Measurements from ENCODE around the gene BRINP1. TPM values are rescaled to one million over a fixed set of nuclear protein-coding genes. Genes with fewer than 3 reads are reported as not detected.

The BRINP1 gene
- total and polyA plus RNA-seq, 2 of the 8 experiments (the other 6 are each of a cell fraction or from before 2014, with no cell fraction given), result 19.5 to 20.5 TPM

DNA sequence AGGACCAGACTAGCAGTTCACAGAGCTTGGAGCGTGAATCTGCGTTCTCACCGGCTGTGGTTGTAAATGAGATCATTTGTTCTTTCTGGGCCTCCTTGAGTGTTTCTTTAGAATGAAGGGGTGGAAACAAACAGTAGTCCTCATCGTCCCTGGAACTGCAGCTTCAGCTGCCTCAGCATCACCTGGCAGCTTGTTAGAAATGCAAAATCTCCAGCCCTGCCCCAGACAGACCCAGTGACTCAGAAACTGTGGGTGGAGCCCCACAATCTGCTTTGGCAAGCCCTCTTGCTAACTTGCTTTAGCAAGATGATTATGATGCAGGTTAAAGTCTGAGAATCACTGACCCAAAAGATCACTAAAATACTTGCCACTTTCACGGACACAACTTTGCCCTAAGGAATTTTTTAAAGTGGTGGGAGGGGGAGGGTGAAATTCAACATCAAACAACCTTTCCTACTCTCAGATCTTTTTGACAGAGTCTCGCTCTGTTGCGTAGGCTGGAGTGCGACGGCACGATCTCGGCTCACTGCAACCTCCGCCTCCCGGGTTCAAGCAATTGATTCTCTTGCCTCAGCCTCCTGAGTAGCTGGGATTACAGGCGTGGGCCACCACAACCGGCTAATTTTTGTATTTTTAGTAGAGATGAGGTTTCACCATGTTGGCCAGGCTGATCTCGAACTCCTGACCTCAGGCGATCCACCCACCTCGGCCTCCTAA is 86.0 kb downstream of the BRINP1 start:
- peak overlapping the region; percentile 64 to 78 for H3K4me2 ChIP-seq (ENCODE audit: insufficient read depth in 1 of 2, low read depth in 2 of 2, low read length in 2 of 2)
- CTCF ChIA-PET (ENCODE audit: partially characterized antibody), result interaction anchor here (0.6 to 5.5 kb wide), 16 partner anchors 9 to 943 kb away, joined by 3 to 62 read pairs (median 4); partner anchors contain the start of gene BRINP1
- TF ChIP-seq FOSL1 (IDR thresholded peaks at IDR 0.05; ENCODE audit: insufficient read depth, low read depth, low read length) (no peak), JUND (IDR thresholded peaks at IDR 0.05; ENCODE audit: low read length) (0 out of 2 replicates have a peak, but pooled peaks have one; percentile 58), TAF1 (IDR thresholded peaks at IDR 0.05; ENCODE audit: low read depth, low read length) (peak; percentile 55; the same call in 1 of the 2 replicates), POLR2AphosphoS5 (IDR thresholded peaks at IDR 0.05; ENCODE audit: low read depth, low read length) (0 out of 2 replicates have a peak, but pooled peaks have one; percentile 18), SIRT6 (IDR thresholded peaks at IDR 0.05; ENCODE audit: low read length) (no peak), BACH1 (IDR thresholded peaks at IDR 0.05; ENCODE audit: low read length) (no peak), SAP30 (IDR thresholded peaks at IDR 0.05; ENCODE audit: insufficient read depth, insufficient replicate concordance, low read length) (peak; percentile 70), POLR2A (IDR thresholded peaks at IDR 0.05; ENCODE audit: control extremely low read depth in 1 of 2, low read depth in 2 of 2, low read length in 2 of 2) (peak; percentile 24 to 72; a peak in 2 of 3 replicates)
- TF ChIP-seq, protein P1, sequence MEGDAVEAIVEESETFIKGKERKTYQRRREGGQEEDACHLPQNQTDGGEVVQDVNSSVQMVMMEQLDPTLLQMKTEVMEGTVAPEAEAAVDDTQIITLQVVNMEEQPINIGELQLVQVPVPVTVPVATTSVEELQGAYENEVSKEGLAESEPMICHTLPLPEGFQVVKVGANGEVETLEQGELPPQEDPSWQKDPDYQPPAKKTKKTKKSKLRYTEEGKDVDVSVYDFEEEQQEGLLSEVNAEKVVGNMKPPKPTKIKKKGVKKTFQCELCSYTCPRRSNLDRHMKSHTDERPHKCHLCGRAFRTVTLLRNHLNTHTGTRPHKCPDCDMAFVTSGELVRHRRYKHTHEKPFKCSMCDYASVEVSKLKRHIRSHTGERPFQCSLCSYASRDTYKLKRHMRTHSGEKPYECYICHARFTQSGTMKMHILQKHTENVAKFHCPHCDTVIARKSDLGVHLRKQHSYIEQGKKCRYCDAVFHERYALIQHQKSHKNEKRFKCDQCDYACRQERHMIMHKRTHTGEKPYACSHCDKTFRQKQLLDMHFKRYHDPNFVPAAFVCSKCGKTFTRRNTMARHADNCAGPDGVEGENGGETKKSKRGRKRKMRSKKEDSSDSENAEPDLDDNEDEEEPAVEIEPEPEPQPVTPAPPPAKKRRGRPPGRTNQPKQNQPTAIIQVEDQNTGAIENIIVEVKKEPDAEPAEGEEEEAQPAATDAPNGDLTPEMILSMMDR (IDR thresholded peaks at IDR 0.05; ENCODE audit: control extremely low read depth in 1 of 3, insufficient read depth in 1 of 3, low read depth in 1 of 3, low read length in 3 of 3), result no peak

More for the DNA sequence above, 86.0 kb downstream of the BRINP1 start:
- no peak overlapping the region for H3K56ac ChIP-seq (replicated peaks; ENCODE audit: insufficient read length, low read depth, low read length)
- POLR2A ChIA-PET (ENCODE audit: partially characterized antibody), result interaction anchor here (1.0 to 2.2 kb wide), 5 partner anchors 10 to 82 kb away, joined by 3 to 17 read pairs (median 3); no protein-coding TSS in a partner anchor
- FAIRE-seq (peak; percentile 90), DNase-seq (ENCODE audit: low read depth in 1 of 2, low spot score in 2 of 2) (peak; percentile 59 to 64)
- no peaks in the 10 kb centered on the region for H3K36me3 ChIP-seq (ENCODE audit: control insufficient read depth in 2 of 4, insufficient read depth in 4 of 4, low read length in 3 of 4)
- H3K27me3 ChIP-seq (replicated peaks in 1 of 4; ENCODE audit: control insufficient read depth in 3 of 4, extremely low read depth in 1 of 4, insufficient read depth in 3 of 4, low read length in 3 of 4), result no peaks in the 10 kb centered on the region
- H2BK15ac ChIP-seq (ENCODE audit: low read length), result no peak overlapping the region
- peaks cover 0 to 19% of the 10 kb centered on the region in 2 experiments; a peak in 2 of 4 replicates for H3K79me2 ChIP-seq (ENCODE audit: control insufficient read depth in 1 of 2, insufficient read depth in 2 of 2, low read length in 2 of 2)
- peak overlapping the region; percentile 90; the same call in 1 of the 2 replicates for H2BK5ac ChIP-seq (ENCODE audit: low read depth, low read length)
- peak overlapping the region; percentile 18 for H2BK120ac ChIP-seq (replicated peaks; ENCODE audit: low read depth, low read length)
- H3K4me3 ChIP-seq (ENCODE audit: extremely low read depth in 1 of 4, insufficient read depth in 2 of 4, low read depth in 3 of 4, low read length in 4 of 4), result peak overlapping the region; percentile 23 to 55 (median 30); a peak in 7 of 8 replicates
- H2BK12ac ChIP-seq (ENCODE audit: low read depth, low read length), result peak overlapping the region; percentile 82; the same call in 1 of the 2 replicates
- no peak overlapping the region for H2AFZ ChIP-seq (ENCODE audit: low read length)
- peak overlapping the region in 2 of 4 experiments; percentile 25 to 56; a peak in 4 of 7 replicates for H3K9ac ChIP-seq (replicated peaks in 1 of 4; ENCODE audit: extremely low read depth in 1 of 4, low read depth in 3 of 4, low read length in 3 of 4)
- no peak overlapping the region for H4K8ac ChIP-seq (ENCODE audit: extremely low read depth, insufficient read depth, low read length)
- H3K14ac ChIP-seq (ENCODE audit: insufficient read length), result no peak overlapping the region
- H4K5ac ChIP-seq (ENCODE audit: insufficient read length, low read depth, low read length), result no peak overlapping the region
- peaks cover 4 to 21% (median 16%) of the 10 kb centered on the region in 4 experiments; a peak in 4 of 7 replicates for H3K4me1 ChIP-seq (replicated peaks in 1 of 4; ENCODE audit: control insufficient read depth in 3 of 4, insufficient read depth in 4 of 4, low read length in 3 of 4)
- H3K23me2 ChIP-seq (ENCODE audit: low read depth, low read length), result peaks cover 3% of the 10 kb centered on the region; the same call in 1 of the 2 replicates
- peak overlapping the region; percentile 51; the same call in 1 of the 2 replicates for H2BK20ac ChIP-seq (ENCODE audit: low read length)
- no peaks in the 10 kb centered on the region for H4K20me1 ChIP-seq (replicated peaks in 1 of 2; ENCODE audit: control insufficient read depth in 1 of 2, insufficient read depth in 2 of 2, low read length in 2 of 2)
- peak overlapping the region; percentile 70 for H3K27ac ChIP-seq (ENCODE audit: low read depth, low read length)
- H2AK5ac ChIP-seq (ENCODE audit: low read depth, low read length), result peak overlapping the region; percentile 65; the same call in 1 of the 2 replicates
- 29% methylated on average over 18 of the region's 18 CpGs; no CpG with 5 or more reads in 1 of the 2 experiments for WGBS, 2 experiments (ENCODE audit: extremely low coverage in 1 of 2, insufficient coverage in 1 of 2, insufficient read length in 1 of 2, insufficient replicate concordance in 2 of 2, low coverage in 1 of 2, low lambda C conversion rate in 2 of 2, missing lambda C conversion rate in 1 of 2)
- no peak overlapping the region; the same call in 1 of the 2 replicates for H3K18ac ChIP-seq (ENCODE audit: extremely low read depth, low read length)
- H3K9me3 ChIP-seq (ENCODE audit: insufficient read depth in 2 of 2, low read depth in 1 of 2, low read length in 1 of 2), result no peaks in the 10 kb centered on the region
- H3K23ac ChIP-seq (ENCODE audit: insufficient read length), result no peak overlapping the region
- peak overlapping the region; percentile 25 for H3K4ac ChIP-seq (replicated peaks; ENCODE audit: insufficient read length, low read depth, low read length)
- H3K79me1 ChIP-seq (ENCODE audit: low read depth, low read length), result no peaks in the 10 kb centered on the region; the same call in 1 of the 2 replicates
- H4K91ac ChIP-seq (replicated peaks; ENCODE audit: insufficient read length, low read length), result peak overlapping the region; percentile 4
